ENCODE results near the gene RGS17. TPM values are rescaled to one million over a fixed set of nuclear protein-coding genes. Genes with fewer than 3 reads are reported as not detected.

The RGS17 gene
- total and polyA plus RNA-seq, 10 of the 15 experiments (the other 5 are each of a cell fraction or from before 2014, with no cell fraction given): 0.06 to 0.29 (median 0.14) TPM; not detected in 4

- TF ChIP-seq CUX1 (IDR thresholded peaks at IDR 0.05; ENCODE audit: insufficient replicate concordance, low read depth, low read length) (no peak), DPF2 (IDR thresholded peaks at IDR 0.05) (no peak), CREM (IDR thresholded peaks at IDR 0.05; ENCODE audit: low read depth) (no peak), ZBTB33 (IDR thresholded peaks at IDR 0.05) (no peak)
Measured at GRCh38 chr6:153059757-153060156, 71.3 kb downstream of the RGS17 start (continued).

- no peaks in the 10 kb centered on the region for H3K36me3 ChIP-seq (ENCODE audit: control insufficient read depth in 2 of 2, insufficient read depth in 2 of 2, low read length in 1 of 2)
- ChIA-PET RAD21 (ENCODE audit: unreplicated experiment) (interaction anchor here (1.0 to 1.9 kb wide), 2 partner anchors 59 to 114 kb away, joined by 3 to 4 read pairs; no protein-coding TSS in a partner anchor), POLR2A (no interaction called here), SMC1A (ENCODE audit: uncharacterized antibody, unreplicated experiment) (no interaction called here), CTCF (interaction anchor here (1.0 kb wide), 1 partner anchor 59 kb away, joined by 3 read pairs; no protein-coding TSS in a partner anchor)
- ATAC-seq (no peak), FAIRE-seq (no peak), DNase-seq (ENCODE audit: low read depth, low spot score) (no peak)
- H3K4me3 ChIP-seq: no peak overlapping the region
- H3K4me1 ChIP-seq (ENCODE audit: control insufficient read depth, insufficient read depth, low read length): no peaks in the 10 kb centered on the region
- no peak overlapping the region for H3K27ac ChIP-seq (ENCODE audit: control insufficient read depth, insufficient read depth)
- intact Hi-C loops (cut with micrococcal nuclease; ENCODE audit: unreplicated experiment) (no loop called here), in situ Hi-C loops (cut with MboI) (loop anchor here (10.0 kb wide), 1 partner anchor 255 kb away; no protein-coding TSS in a partner anchor)
- H3K9me3 ChIP-seq (replicated peaks; ENCODE audit: control insufficient read depth, insufficient read depth, low read length): no peaks in the 10 kb centered on the region
- no peak overlapping the region for H3K4me2 ChIP-seq (ENCODE audit: control insufficient read depth, insufficient read depth)
- no peaks in the 10 kb centered on the region for H3K79me2 ChIP-seq (ENCODE audit: control insufficient read depth, insufficient read depth, low read length)
- TF ChIP-seq ESRRA (IDR thresholded peaks at IDR 0.05; ENCODE audit: low read length): no peak
- no peak for TF ChIP-seq TCF12 (IDR thresholded peaks at IDR 0.05; ENCODE audit: low read depth, low read length)
- no peak for TF ChIP-seq JUND (IDR thresholded peaks at IDR 0.05; ENCODE audit: low read depth, low read length)
- H3K9ac ChIP-seq (ENCODE audit: control insufficient read depth, insufficient read depth, low read length): no peak overlapping the region
- H2AFZ ChIP-seq (ENCODE audit: control insufficient read depth, low read depth, low read length): no peak overlapping the region
- H3K27me3 ChIP-seq (replicated peaks in 1 of 2; ENCODE audit: control insufficient read depth in 2 of 2, insufficient read depth in 2 of 2, low read length in 1 of 2): no peaks in the 10 kb centered on the region; a peak in 1 of 4 replicates
- no peaks in the 10 kb centered on the region for H4K20me1 ChIP-seq (ENCODE audit: control insufficient read depth, insufficient read depth)
- no TSS peak for BruUV-seq (replicated peaks)
Measured at GRCh38 chr6:153059311-153059710, 71.8 kb downstream of the RGS17 start.
